Right lobe of liver (tissue), 6 donors: ENCODE measurements around the gene KCNT2. TPM values are rescaled to one million over a fixed set of nuclear protein-coding genes. Genes with fewer than 3 reads are reported as not detected.

Source experiments
- ATAC-seq, 4 donors: fragments of 200-7000 bp; cut with Tn5 transposase; one replicate each; pipeline ENCODE4 v1.9.1; 2020; ENCODE audit warnings: mild to moderate bottlenecking in 4 of 4, moderate library complexity in 4 of 4
- DNase-seq, 3 donors: peaks; one replicate each; pipeline ENCODE4 v3.0.0-alpha.2; 2020
- H3K27ac ChIP-seq, 3 donors: fragments of 200-600 bp; one replicate each; pipeline ENCODE4 v1.8.0; 2022
- H3K27me3 ChIP-seq, 2 donors: fragments of 200-600 bp; one replicate each; pipeline ENCODE4 v1.8.0; 2022
- H3K36me3 ChIP-seq, 4 donors: fragments of 200-600 bp; sonication (generic) in 1 of 4; one replicate each; pipeline versions ENCODE4 v1.5.1 to v1.8.0; 2017 to 2022; ENCODE audit warnings: control low read depth in 1 of 4
- H3K4me1 ChIP-seq, 4 donors: fragments of 200-600 bp; sonication (generic) in 1 of 4; one replicate each; pipeline versions ENCODE4 v1.5.1 to v1.8.0; 2017 to 2022; ENCODE audit warnings: control low read depth in 1 of 4
- H3K4me3 ChIP-seq, 3 donors: fragments of 200-600 bp; one replicate each; pipeline ENCODE4 v1.8.0; 2022
- H3K9me3 ChIP-seq, 4 donors: fragments of 200-600 bp; sonication (generic) in 1 of 4; one replicate each; pipeline versions ENCODE4 v1.5.1 to v1.8.0; 2017 to 2022; ENCODE audit warnings: control low read depth in 1 of 4
- POLR2A ChIP-seq: fragments of 450-650 bp; IDR thresholded peaks from one replicate; pipeline ENCODE4 v1.6.1; 2017; ENCODE audit warnings: antibody characterized with exemption, mild to moderate bottlenecking
- WGBS: methylation state at CpG from one replicate; pipeline ENCODE4 v1.1.6; 2018; ENCODE audit warnings: low coverage, low lambda C conversion rate; ENCODE audit not compliant: insufficient coverage; ENCODE audit errors: missing lambda C conversion rate; 5-methylcytosine and 5-hydroxymethylcytosine counted together
- intact Hi-C, 2 donors: fragments of 100-400 bp; cut with DNase I; formaldehyde crosslinking; loops; one replicate each; pipeline versions ENCODE4 v1.11.2 to v1.14.1; 2022
- total RNA-seq, 6 experiments: library from RNA; depleted of rRNA in 2 of 6; stranded (reverse); fragments of >200 nt in 2 of 6; fragmentation: NEBNext Ultra II Directional in 3 of 6; extraction: Animal tissue kit (Norgen Biotek cat#: 25700) in 3 of 6; gene quantifications; one replicate each; pipeline versions ENCODE4 v1.1.0 to v1.2.4, GENCODE V29; 2016 to 2023
- TF ChIP-seq, protein P1 (sequence below), 4 donors: fragments of 200-600 bp in 3 of 4; fragments of 450-650 bp in 1 of 4; IDR thresholded peaks; one replicate each; pipeline versions ENCODE4 v1.5.1 to v1.8.0; 2016 to 2022; ENCODE audit warnings: antibody characterized with exemption in 4 of 4, mild to moderate bottlenecking in 2 of 4
- donor health status: DM: no; HTN: yes; CAD: no.
- donor health status: DM: no; HTN: no; CAD: no.
- donor health status: DM: no; HTN: no; CAD: no.
- donor health status: DM: no; HTN: yes; CAD: no.
- donor health status: DM: no; HTN: yes; CAD: no.

Gene KCNT2
- total RNA-seq, 6 experiments from 2014 or later = 5.3 to 8.4 (median 7.5) TPM

DNA sequence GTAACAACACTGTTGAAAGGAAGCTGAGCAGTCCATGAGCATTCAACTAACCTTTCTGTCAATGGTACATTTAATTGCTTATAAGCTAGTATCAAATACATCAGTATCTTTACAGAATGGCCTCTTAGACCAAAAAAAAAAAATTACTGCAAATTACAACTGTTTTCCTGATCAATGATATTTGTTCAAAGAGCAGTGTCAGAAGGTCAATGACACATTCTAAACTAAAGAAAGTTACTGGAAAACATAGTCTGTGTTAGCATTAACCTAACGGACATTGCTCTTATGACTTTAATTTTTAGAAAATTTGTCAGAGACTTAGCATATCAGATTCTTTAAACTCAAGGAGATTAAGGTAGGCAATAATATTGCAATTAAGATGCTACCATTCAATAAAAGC is 162.5 kb downstream of the KCNT2 start:
- no peak overlapping the region for H3K4me3 ChIP-seq
- peak; percentile 60 to 81 (median 66) for ATAC-seq
- 25% methylated on average over 1 of the region's 1 CpG for WGBS
- intact Hi-C loops = no loop called here
- TF ChIP-seq, protein P1, sequence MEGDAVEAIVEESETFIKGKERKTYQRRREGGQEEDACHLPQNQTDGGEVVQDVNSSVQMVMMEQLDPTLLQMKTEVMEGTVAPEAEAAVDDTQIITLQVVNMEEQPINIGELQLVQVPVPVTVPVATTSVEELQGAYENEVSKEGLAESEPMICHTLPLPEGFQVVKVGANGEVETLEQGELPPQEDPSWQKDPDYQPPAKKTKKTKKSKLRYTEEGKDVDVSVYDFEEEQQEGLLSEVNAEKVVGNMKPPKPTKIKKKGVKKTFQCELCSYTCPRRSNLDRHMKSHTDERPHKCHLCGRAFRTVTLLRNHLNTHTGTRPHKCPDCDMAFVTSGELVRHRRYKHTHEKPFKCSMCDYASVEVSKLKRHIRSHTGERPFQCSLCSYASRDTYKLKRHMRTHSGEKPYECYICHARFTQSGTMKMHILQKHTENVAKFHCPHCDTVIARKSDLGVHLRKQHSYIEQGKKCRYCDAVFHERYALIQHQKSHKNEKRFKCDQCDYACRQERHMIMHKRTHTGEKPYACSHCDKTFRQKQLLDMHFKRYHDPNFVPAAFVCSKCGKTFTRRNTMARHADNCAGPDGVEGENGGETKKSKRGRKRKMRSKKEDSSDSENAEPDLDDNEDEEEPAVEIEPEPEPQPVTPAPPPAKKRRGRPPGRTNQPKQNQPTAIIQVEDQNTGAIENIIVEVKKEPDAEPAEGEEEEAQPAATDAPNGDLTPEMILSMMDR (IDR thresholded peaks at IDR 0.05) = no peak
- TF ChIP-seq POLR2A = no peak
- H3K9me3 ChIP-seq = no peaks in the 10 kb centered on the region
- H3K27me3 ChIP-seq = no peaks in the 10 kb centered on the region
- peak overlapping the region; percentile 51 to 83 (median 73) for H3K27ac ChIP-seq
- DNase-seq = no peak
- no peaks in the 10 kb centered on the region for H3K36me3 ChIP-seq
- H3K4me1 ChIP-seq = peaks cover 0 to 70% (median 17%) of the 10 kb centered on the region in 4 donors

DNA sequence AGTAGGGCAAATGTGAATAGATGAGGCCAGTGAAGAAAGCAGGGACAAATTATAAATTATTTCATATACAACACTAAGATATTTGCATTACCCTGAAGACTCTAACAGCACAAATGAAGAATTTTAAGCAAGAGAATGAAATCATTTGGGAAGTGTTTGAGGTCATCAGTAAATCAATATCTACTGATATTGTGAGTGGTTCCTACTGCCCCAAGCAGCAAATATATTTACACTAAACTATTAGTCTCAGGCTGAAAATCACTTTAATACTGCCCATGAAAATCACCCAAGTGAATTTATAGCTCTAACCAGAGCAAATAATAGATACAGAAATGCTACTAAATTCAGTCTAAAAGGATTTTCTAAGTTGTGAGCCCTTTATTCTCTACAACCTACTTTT is 163.6 kb downstream of the KCNT2 start:
- Histone ChIP-seq H3K36me3 (no peaks in the 10 kb centered on the region), H3K9me3 (no peaks in the 10 kb centered on the region), H3K4me1 (peaks cover 0 to 63% (median 17%) of the 10 kb centered on the region in 4 donors), H3K4me3 (no peak overlapping the region), H3K27me3 (no peaks in the 10 kb centered on the region), H3K27ac (peak overlapping the region; percentile 51 to 83 (median 60))
- no peak for TF ChIP-seq POLR2A
- TF ChIP-seq, protein P1 (IDR thresholded peaks at IDR 0.05) = no peak
- DNase-seq (no peak), ATAC-seq (peak; percentile 45 to 58 (median 50))
- intact Hi-C loops = no loop called here

DNA sequence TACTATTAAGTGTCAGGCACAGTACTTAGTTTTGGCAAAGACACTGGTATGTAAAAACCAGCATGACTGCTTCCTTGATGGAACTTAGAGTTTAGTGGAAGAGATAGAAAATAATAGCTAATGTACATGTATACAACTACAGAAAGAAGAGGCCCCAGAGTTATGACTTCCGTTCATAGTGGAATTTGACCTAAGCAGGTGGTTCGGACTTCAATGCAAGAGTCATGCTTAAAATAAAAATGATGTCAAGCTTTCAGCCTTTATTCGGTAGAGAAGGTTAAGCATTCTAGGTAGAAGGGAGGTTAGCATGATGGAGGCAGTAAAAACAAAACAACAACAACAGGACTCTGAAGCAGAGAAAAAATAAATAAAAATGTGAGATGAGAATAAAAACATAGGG is 165.9 kb downstream of the KCNT2 start:
- ATAC-seq = no peak
- H3K27me3 ChIP-seq = no peaks in the 10 kb centered on the region
- peak overlapping the region in 1 of 3 donors; percentile 83 for H3K27ac ChIP-seq
- H3K4me3 ChIP-seq = no peak overlapping the region
- no peaks in the 10 kb centered on the region for H3K36me3 ChIP-seq
- TF ChIP-seq, protein P1 (IDR thresholded peaks at IDR 0.05) = no peak
- TF ChIP-seq POLR2A = no peak
- peaks cover 0 to 52% (median 16%) of the 10 kb centered on the region in 4 donors for H3K4me1 ChIP-seq
- no peak for DNase-seq
- 60% methylated on average over 3 of the region's 3 CpGs for WGBS
- intact Hi-C loops = no loop called here
- no peaks in the 10 kb centered on the region for H3K9me3 ChIP-seq

DNA sequence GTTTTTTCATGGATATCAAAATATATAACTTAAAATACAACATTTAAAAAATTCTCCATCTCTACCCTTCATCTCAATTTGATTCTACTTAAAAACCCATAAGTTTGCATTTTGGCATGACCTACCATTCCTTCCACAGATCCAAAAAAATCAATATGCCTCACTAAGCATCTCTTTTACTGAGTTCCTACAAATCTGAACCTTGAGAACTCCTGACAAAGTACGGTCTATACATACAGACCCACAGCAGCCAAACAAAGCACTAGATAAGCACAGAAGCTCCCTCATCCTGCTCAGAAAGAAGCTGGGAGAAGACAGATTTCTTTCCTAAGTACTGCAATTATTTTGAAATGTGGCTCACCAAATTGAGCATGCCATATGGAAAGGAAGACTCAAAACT is 167.5 kb downstream of the KCNT2 start:
- DNase-seq = no peak
- ATAC-seq = no peak
- Histone ChIP-seq H3K36me3 (no peaks in the 10 kb centered on the region), H3K4me3 (no peak overlapping the region), H3K27me3 (no peaks in the 10 kb centered on the region), H3K9me3 (no peaks in the 10 kb centered on the region), H3K4me1 (peaks cover 0 to 35% (median 13%) of the 10 kb centered on the region in 4 donors), H3K27ac (peak overlapping the region in 1 of 3 donors; percentile 89)
- WGBS = 64% methylated on average over 1 of the region's 1 CpG
- intact Hi-C loops = no loop called here
- no peak for TF ChIP-seq POLR2A
- TF ChIP-seq, protein P1 (IDR thresholded peaks at IDR 0.05) = no peak

DNA sequence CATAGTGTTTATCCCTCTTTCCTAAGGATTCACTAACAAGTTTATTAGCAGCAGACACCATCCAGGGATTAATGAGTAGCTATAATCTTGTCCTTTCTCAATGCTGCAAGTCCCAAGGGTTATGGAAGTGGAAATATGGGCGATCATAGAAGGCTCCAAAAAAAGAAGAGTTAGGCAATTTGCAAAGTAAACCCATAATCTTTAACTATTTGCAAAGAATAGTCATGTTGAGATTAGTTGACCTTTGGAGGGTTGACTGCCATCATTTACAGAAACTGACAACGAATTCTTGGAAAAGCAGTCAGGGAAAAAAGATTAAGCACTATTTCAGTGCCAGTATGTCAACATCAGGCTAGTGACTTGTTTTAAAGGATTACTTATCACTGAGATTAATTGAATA is 169.9 kb downstream of the KCNT2 start:
- Histone ChIP-seq H3K4me1 (peaks cover 0 to 15% (median 4%) of the 10 kb centered on the region in 4 donors), H3K27me3 (no peaks in the 10 kb centered on the region), H3K36me3 (no peaks in the 10 kb centered on the region), H3K4me3 (peak overlapping the region in 2 of 3 donors; percentile 1 to 9), H3K27ac (peak overlapping the region; percentile 55 to 89 (median 78)), H3K9me3 (no peaks in the 10 kb centered on the region)
- TF ChIP-seq POLR2A = peak; percentile 13
- TF ChIP-seq, protein P1 (IDR thresholded peaks at IDR 0.05) = no peak
- no peak for DNase-seq
- WGBS = 8% methylated on average over 2 of the region's 2 CpGs
- intact Hi-C loops = no loop called here
- ATAC-seq = peak; percentile 82 to 92 (median 90)
